Stimulated activated CD4-positive, alpha-beta T cell treated with anti-CD3 and anti-CD28 coated beads, Interleukin-1b, Interleukin-23, amount 100 ng/mL, for 24 hours (primary cell): ENCODE results near the gene CREG1.
A peak's percentile ranks its signal among the peaks of the same experiment; 100 is the strongest.
"Not testable (repeated sequence)": the region's sequence is repeated elsewhere in the genome, so short reads cannot be mapped to it uniquely, and the experiment has no call there.

Experiments used
- DNase-seq, 4 experiments: peaks; one replicate each; pipeline ENCODE4 v3.0.0-alpha.2; 2020; ENCODE audit warnings: low read depth in 4 of 4, low spot score in 1 of 4

The CREG1 gene

GRCh38 chr1:167564612-167565270 is 11.2 kb upstream of the CREG1 start:
- no peak for DNase-seq

DNA sequence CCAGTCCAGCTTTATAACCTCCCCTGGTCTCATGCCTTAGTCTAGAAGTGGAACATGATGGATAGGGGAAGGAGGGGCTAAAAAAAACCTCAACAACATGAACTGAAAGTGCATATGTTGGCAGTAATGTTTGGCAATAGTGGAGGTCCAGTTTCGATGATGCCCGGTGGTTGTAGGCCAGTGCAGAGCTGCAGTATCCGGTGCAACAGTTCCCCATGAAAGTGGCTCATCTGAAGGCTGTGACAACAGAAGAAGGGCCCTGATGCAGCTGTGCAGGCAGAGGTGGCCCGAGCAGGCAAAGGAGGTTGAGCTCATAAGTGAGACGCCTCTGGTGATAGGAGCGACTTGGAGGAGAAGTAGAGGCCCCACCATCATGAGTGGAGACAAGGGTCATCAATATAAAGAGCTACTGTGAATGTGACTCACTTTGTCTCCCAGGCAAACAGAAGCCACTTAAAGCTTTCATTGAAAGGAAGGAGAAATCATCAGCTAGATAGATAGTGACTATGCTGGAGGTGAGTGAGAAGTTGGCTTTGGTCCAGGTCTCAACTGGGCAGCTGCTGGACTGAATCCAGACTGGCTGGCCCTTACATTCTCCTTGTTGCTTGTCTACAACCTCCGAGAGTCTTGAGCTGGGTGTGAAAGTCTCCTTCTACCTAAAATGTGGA is 10.2 kb upstream of the CREG1 start:
- no peak for DNase-seq

GRCh38 chr1:167562702-167563101 is 9.1 kb upstream of the CREG1 start:
- DNase-seq = no peak

DNA sequence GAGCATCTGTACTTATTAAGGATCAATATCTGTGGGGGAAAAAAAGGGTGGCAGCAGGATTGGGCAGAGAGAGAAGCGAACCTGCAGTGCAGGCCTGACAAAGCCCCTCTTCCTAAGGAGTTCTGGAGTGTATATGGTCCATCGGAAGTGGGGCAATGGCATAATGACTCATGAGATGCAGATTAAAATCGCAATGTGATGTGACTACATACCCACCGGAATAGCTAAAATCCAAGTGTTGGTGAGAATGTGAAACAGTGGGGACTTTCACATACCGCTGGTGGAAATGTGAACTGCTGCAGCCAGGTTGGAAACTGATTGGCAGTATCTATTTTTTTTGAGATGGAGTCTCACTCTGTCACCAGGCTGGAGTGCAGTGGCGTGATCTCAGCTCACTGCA is 8.2 kb upstream of the CREG1 start:
- no peak for DNase-seq

GRCh38 chr1:167555971-167556714 is 2.6 kb upstream of the CREG1 start:
- DNase-seq = peak; percentile 42 to 67 (median 49)

DNA sequence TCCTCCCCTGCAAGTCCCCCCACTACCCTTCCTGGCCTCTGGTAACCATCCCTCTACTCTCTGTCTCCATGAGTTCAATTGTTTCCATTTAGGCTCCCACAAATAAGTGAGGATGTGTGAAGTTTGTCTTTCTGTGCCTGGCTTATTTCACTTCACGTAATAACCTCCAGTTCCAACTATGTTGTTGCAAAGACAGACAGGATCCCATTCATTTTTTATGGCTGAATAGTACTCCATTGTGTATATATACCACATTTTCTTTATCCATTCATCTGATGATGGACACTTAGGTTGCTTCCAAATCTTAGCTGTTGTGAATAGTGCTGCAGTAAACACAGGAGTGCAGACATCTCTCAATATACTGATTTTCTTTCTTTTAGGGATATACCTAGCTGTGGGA is 1.5 kb upstream of the CREG1 start:
- DNase-seq = not testable (repeated sequence)

DNA sequence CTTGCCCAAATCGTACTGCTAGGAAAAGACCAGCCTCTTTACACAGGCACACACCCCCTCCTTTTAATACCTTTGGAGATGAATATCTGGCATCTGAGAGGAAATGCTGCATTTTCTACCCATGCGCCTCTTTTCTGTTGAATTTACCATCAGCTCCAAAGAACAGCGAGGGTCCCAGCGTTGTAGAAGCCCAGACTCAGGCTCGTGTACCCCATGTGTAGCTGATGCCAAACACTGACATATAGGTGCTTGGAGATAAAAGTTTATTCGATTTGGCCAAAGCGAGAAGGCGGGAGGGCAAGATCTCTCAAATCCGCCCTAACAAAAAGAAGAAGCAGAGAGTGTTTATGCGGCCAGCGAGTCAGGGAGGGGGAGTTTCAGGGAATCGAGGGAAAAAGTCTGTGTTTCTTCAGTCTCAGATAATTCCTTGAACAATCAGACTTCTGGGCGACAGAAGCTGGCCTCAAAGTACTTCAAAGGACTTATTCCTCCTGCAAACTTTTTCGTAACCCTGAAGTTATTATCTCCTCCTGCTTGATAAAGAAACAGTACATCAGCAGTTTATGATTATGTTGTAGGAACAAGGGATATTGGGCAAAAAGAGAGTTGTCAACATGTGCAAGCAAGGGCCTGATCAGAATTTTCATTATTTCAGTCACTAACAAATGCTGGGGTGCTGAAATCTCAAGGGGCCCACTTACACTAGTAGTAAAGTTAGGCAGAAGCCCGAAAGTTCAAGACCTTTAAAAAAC is 642 bp upstream of the CREG1 start:
- DNase-seq = no peak

- no peak for DNase-seq
Observed at GRCh38 chr1:167551362-167551761, 2.2 kb downstream of the CREG1 start.

GRCh38 chr1:167548059-167548932 is 5.3 kb downstream of the CREG1 start:
- DNase-seq = no peak

DNA sequence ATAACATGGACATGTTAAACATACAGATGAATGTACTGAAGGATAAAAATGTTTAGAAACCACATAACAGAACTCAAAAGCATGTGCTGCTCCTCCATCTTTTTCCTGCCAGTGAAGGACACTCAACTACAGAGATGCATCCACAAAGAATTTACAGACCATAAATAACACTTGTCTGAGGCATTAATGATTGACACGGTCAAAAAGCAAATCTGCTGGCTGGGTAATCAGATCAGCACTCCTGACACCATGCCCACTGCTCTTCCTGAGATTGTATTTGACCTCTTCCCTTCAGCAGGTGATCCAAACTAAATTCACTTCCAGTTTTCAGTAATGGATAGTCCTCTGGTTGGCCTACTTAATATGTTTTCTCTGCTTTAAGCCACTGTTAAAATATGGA is 6.6 kb downstream of the CREG1 start:
- no peak for DNase-seq

DNA sequence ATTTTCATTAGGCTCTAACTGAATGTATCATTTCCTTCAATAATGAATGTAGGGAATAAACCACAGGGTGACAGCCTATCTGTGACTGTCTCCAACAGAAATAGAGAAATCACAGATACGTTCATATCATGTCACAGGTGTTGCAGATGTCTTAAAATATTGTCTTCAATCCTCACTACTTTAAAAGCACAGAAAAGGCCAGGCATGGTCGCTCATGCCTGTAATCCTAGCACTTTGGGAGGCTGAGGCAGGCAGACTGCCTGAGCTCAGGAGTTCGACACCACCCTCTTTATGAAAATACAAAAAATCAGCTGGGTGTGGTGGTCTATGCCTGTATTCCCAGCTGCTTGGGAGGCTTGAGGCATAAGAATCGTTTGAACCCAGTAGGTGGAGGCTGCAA is 8.2 kb downstream of the CREG1 start:
- DNase-seq = no peak

- no peak for DNase-seq
Observed at GRCh38 chr1:167544447-167545093, 9.0 kb downstream of the CREG1 start.

- DNase-seq = no peak
Observed at GRCh38 chr1:167543199-167543990, 10.2 kb downstream of the CREG1 start.

DNA sequence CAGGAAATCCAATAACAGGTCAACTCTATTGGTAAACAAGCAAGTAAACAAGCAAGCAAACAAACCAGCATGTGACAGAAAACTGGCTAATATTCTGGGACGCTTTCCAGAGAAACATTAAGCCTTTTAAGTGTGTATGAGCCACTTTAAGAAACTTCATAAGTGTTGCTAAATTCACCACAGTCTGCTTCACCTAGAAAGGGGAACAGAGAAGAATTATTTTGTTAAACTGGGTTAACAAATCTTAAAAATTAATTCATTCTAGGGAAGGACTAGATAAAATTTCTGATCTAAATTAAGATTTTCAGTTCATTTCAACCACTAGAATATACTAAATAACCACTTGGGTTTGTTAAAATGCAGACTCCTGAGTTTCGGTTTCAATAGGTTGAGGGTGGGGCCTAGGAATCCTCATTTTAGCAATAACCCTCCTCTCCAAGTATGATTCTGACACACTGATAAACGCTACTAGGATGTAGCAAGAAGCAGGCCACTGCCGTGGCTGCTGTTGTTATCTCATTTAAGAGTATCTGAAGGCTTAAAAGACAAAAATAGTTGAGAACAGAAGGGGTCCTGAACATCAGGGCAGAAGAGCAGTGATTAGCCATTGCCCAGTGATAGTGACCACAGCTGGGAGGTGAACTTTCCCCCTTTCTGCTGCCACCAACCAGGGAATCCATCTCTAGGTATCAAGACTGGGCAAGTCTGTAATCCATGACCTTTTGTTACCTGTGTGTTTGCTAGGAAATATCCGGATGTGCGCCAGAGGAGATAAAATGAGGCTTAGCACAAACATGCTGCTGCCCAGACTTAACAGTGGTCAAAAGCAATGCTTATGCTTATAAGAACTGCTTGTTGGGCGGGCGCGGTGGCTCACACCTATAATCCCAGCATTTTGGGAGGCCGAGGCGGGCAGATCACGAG is 11.2 kb downstream of the CREG1 start:
- no peak for DNase-seq

DNA sequence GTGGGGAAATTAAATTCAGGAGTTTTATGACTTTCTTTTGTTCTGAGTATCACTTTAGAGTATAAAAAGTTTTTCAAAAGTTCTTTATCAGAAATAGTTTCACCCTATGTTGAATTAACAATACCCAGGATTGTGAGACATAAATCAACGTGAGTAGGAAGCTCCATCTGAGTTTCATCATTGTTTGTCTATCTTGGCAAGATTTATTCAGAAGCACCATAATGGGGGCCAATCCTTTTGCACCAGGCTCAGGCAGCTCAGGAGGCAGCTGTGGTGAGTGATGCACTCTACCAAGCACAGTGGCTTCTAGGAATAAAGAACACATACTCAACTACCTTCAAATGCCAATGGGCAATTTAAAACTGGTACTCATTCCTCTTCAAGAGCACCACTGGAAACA is 12.0 kb downstream of the CREG1 start:
- no peak for DNase-seq

GRCh38 chr1:167541003-167541402 is 12.6 kb downstream of the CREG1 start:
- DNase-seq = no peak

DNA sequence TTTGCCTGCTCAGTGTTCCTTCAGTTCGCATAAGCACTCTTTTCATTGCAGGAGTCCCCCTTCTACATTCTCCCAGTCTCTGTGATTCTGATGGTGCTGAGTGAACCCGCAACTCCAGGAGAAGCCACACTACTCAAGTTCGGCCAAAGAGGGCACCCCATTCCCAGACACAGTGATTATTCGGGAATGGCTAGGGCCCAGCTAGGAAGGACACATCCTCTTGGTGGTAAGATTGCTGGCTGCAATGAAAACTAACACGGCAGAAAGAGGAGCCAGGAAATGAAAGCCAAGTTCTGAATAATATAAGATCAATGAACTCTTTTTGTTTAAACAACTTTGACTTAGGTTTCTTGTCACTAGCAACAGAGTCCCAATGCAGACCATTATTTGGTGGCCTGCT is 14.9 kb downstream of the CREG1 start:
- no peak for DNase-seq

- peak in 2 of 4 experiments; percentile 43 to 52 for DNase-seq
Observed at GRCh38 chr1:167533851-167534300, 19.7 kb downstream of the CREG1 start.
